GM23248 (cell line): ENCODE results near the gene PSMD13.

ENCODE experiments used
- EZH2 ChIP-seq: fragments of 200-600 bp; sonication (generic); IDR thresholded peaks from 2 replicates; pipeline ENCODE4 v1.6.1; 2018; ENCODE audit warnings: antibody characterized with exemption, mild to moderate bottlenecking; ENCODE audit not compliant: insufficient read depth, poor library complexity, severe bottlenecking
- EZH2phosphoT487 ChIP-seq: fragments of 200-600 bp; sonication (generic); IDR thresholded peaks from 2 replicates; pipeline ENCODE4 v1.6.1; 2018; ENCODE audit warnings: antibody characterized with exemption, moderate library complexity, mild to moderate bottlenecking, low read depth; ENCODE audit not compliant: insufficient read depth

- no peak for TF ChIP-seq EZH2
- no peak for TF ChIP-seq EZH2phosphoT487
Observed at GRCh38 chr11:208181-208916, 28.4 kb upstream of the PSMD13 start.
